IMR-90 (cell line): ENCODE results near the gene GRM8. TPM values are rescaled to one million over a fixed set of nuclear protein-coding genes. Genes with fewer than 3 reads are reported as not detected.

Source experiments
- ATAC-seq: fragments of 200-7000 bp; cut with Tn5 transposase; 2 replicates; pipeline ENCODE4 v1.9.1; 2020; ENCODE audit warnings: low read depth, mild to moderate bottlenecking, moderate library complexity
- BruUV-seq: library from RNA; stranded (reverse); fragments of 400-500 nt; replicated peaks from 2 replicates; lab custom pipeline; 2021; lab: Mats Ljungman, UMichigan
- CTCF ChIA-PET: fragments of 300-600 bp; formaldehyde crosslinking; extraction: SDS; loops from one replicate; lab custom pipeline; 2021; ENCODE audit warnings: antibody characterized with exemption; lab: Yijun Ruan, JAX
- POLR2A ChIA-PET: fragments of 300-600 bp; sonication (Branson Sonifier 250); formaldehyde crosslinking; loops from one replicate; lab custom pipeline; 2022; ENCODE audit warnings: antibody characterized with exemption; ENCODE audit not compliant: unreplicated experiment; lab: Charles Lee
- DNase-seq: peaks from one replicate; pipeline ENCODE4 v3.0.0; 2013
- H2AFZ ChIP-seq: replicated peaks from 2 replicates; pipeline ENCODE3; 2013; ENCODE audit warnings: low read length, mild to moderate bottlenecking; ENCODE audit not compliant: poor library complexity
- H2AK5ac ChIP-seq: 2 replicates; pipeline ENCODE4 v1.6.1; 2013; ENCODE audit warnings: low read depth, low read length, inconsistent platforms
- H2AK9ac ChIP-seq: replicated peaks from 2 replicates; pipeline ENCODE3; 2013; ENCODE audit warnings: mild to moderate bottlenecking, low read depth, low read length, moderate library complexity; ENCODE audit not compliant: poor library complexity
- H2BK120ac ChIP-seq: 2 replicates; pipeline ENCODE4 v1.6.1; 2013; ENCODE audit warnings: low read depth, low read length, inconsistent platforms
- H2BK15ac ChIP-seq: 3 replicates; pipeline ENCODE4 v1.6.1; 2013; ENCODE audit warnings: low read depth, low read length, inconsistent platforms
- H2BK20ac ChIP-seq: 2 replicates; pipeline ENCODE4 v1.6.1; 2013; ENCODE audit warnings: low read depth, mild to moderate bottlenecking, inconsistent platforms, low read length, moderate library complexity
- H2BK5ac ChIP-seq: 2 replicates; pipeline ENCODE4 v1.6.1; 2013; ENCODE audit warnings: mild to moderate bottlenecking, low read depth, low read length, inconsistent platforms; ENCODE audit not compliant: poor library complexity, severe bottlenecking
- H3K14ac ChIP-seq: replicated peaks from 2 replicates; pipeline ENCODE4 v1.6.1; 2013; ENCODE audit warnings: low read depth, low read length, inconsistent platforms
- H3K18ac ChIP-seq: 2 replicates; pipeline ENCODE4 v1.6.1; 2013; ENCODE audit warnings: low read depth, low read length, control low read depth
- H3K23ac ChIP-seq: 2 replicates; pipeline ENCODE4 v1.6.1; 2013; ENCODE audit warnings: low read depth, low read length, inconsistent platforms
- H3K27ac ChIP-seq: 2 replicates; pipeline ENCODE4 v1.5.1; 2013; ENCODE audit warnings: mild to moderate bottlenecking, control low read depth, low read length; ENCODE audit not compliant: insufficient read depth
- H3K27me3 ChIP-seq: 2 replicates; pipeline ENCODE4 v1.6.1; 2013; ENCODE audit warnings: low read length; ENCODE audit not compliant: control insufficient read depth, insufficient read depth
- H3K36me3 ChIP-seq: 2 replicates; pipeline ENCODE4 v1.6.1; 2013; ENCODE audit warnings: low read length, mixed read lengths; ENCODE audit not compliant: control insufficient read depth, insufficient read depth
- H3K4ac ChIP-seq: 2 replicates; pipeline ENCODE4 v1.6.1; 2013; ENCODE audit warnings: low read depth, low read length, inconsistent platforms
- H3K4me1 ChIP-seq: 2 replicates; pipeline ENCODE4 v1.6.1; 2013; ENCODE audit warnings: low read length, mixed read lengths; ENCODE audit not compliant: control insufficient read depth, insufficient read depth
- H3K4me2 ChIP-seq: 2 replicates; pipeline ENCODE4 v1.6.1; 2013; ENCODE audit warnings: low read depth, mild to moderate bottlenecking, control low read depth, low read length, moderate library complexity
- H3K4me3 ChIP-seq: 2 replicates; pipeline ENCODE4 v1.5.1; 2013; ENCODE audit warnings: low read depth, mild to moderate bottlenecking, control low read depth, low read length, moderate library complexity; ENCODE audit not compliant: insufficient read depth
- H3K56ac ChIP-seq: 2 replicates; pipeline ENCODE4 v1.6.1; 2013; ENCODE audit warnings: low read length, inconsistent platforms; ENCODE audit not compliant: insufficient read depth; ENCODE audit errors: extremely low read depth
- H3K79me1 ChIP-seq, 2 experiments: 2 replicates each; pipeline ENCODE4 v1.6.1; 2013; ENCODE audit warnings: low read length in 2 of 2, inconsistent platforms in 1 of 2, low read depth in 1 of 2
- H3K9ac ChIP-seq: 2 replicates; pipeline ENCODE4 v1.6.1; 2013; ENCODE audit warnings: low read depth, low read length, control low read depth
- H3K9me1 ChIP-seq: 2 replicates; pipeline ENCODE4 v1.6.1; 2013; ENCODE audit warnings: low read length, inconsistent platforms; ENCODE audit not compliant: insufficient read depth
- H3K9me3 ChIP-seq: 2 replicates; pipeline ENCODE4 v1.6.1; 2013; ENCODE audit warnings: low read length; ENCODE audit not compliant: control insufficient read depth, insufficient read depth
- H4K20me1 ChIP-seq: 2 replicates; pipeline ENCODE4 v1.6.1; 2013; ENCODE audit warnings: low read length, inconsistent platforms; ENCODE audit not compliant: insufficient read depth
- H4K5ac ChIP-seq: 2 replicates; pipeline ENCODE4 v1.6.1; 2013; ENCODE audit warnings: mild to moderate bottlenecking, low read depth, low read length, control low read depth
- H4K8ac ChIP-seq, 2 experiments: 2 replicates each; pipeline ENCODE4 v1.6.1; 2013; ENCODE audit warnings: low read depth in 2 of 2, low read length in 2 of 2, control low read depth in 1 of 2, inconsistent platforms in 1 of 2
- H4K91ac ChIP-seq: 2 replicates; pipeline ENCODE4 v1.6.1; 2013; ENCODE audit warnings: low read depth, low read length, inconsistent platforms; ENCODE audit not compliant: insufficient read depth
- CEBPB ChIP-seq: IDR thresholded peaks from 2 replicates; pipeline ENCODE4 v1.6.1; 2012; ENCODE audit warnings: low read depth, low read length, improper control_type of control experiment
- CHD1 ChIP-seq: IDR thresholded peaks from 2 replicates; pipeline ENCODE4 v1.6.1; 2012; ENCODE audit warnings: low read depth, low read length, improper control_type of control experiment
- CTCF ChIP-seq: conservative IDR thresholded peaks from 2 replicates; pipeline ENCODE4 v1.5.1; 2012; ENCODE audit warnings: mild to moderate bottlenecking, low read depth, low read length, improper control_type of control experiment
- ELK1 ChIP-seq: fragments of 150-350 bp; IDR thresholded peaks from 2 replicates; pipeline ENCODE4 v1.6.1; 2016; ENCODE audit warnings: low read depth, mild to moderate bottlenecking, low read length, moderate library complexity, borderline replicate concordance
- FOS ChIP-seq: fragments of 150-350 bp; IDR thresholded peaks from 2 replicates; pipeline ENCODE4 v1.6.1; 2016; ENCODE audit warnings: low read depth, low read length
- MAFK ChIP-seq: IDR thresholded peaks from 2 replicates; pipeline ENCODE4 v1.6.1; 2012; ENCODE audit warnings: low read depth, low read length, improper control_type of control experiment
- MAZ ChIP-seq: IDR thresholded peaks from 2 replicates; pipeline ENCODE4 v1.6.1; 2012; ENCODE audit warnings: low read depth, mild to moderate bottlenecking, low read length, improper control_type of control experiment, moderate library complexity, borderline replicate concordance
- MXI1 ChIP-seq: IDR thresholded peaks from 2 replicates; pipeline ENCODE4 v1.6.1; 2012; ENCODE audit warnings: low read depth, mild to moderate bottlenecking, low read length, moderate library complexity, borderline replicate concordance
- NFE2L2 ChIP-seq: fragments of 150-350 bp; IDR thresholded peaks from 2 replicates; pipeline ENCODE4 v1.6.1; 2016; ENCODE audit warnings: low read depth, mild to moderate bottlenecking, low read length
- POLR2A ChIP-seq: IDR thresholded peaks from 2 replicates; pipeline ENCODE4 v1.6.1; 2012; ENCODE audit warnings: mild to moderate bottlenecking, low read depth, low read length
- RAD21 ChIP-seq: IDR thresholded peaks from 2 replicates; pipeline ENCODE4 v1.6.1; 2012; ENCODE audit warnings: low read length, improper control_type of control experiment
- RCOR1 ChIP-seq: IDR thresholded peaks from 2 replicates; pipeline ENCODE4 v1.6.1; 2012; ENCODE audit warnings: mild to moderate bottlenecking, low read length, improper control_type of control experiment; ENCODE audit not compliant: insufficient replicate concordance
- RFX5 ChIP-seq: IDR thresholded peaks from 2 replicates; pipeline ENCODE4 v1.8.0; 2012; ENCODE audit warnings: low read depth, mild to moderate bottlenecking, low read length, moderate library complexity
- USF2 ChIP-seq: fragments of 150-350 bp; IDR thresholded peaks from 2 replicates; pipeline ENCODE4 v1.6.1; 2017; ENCODE audit warnings: mild to moderate bottlenecking, antibody characterized with exemption, low read length, low read depth
- WGBS, 2 experiments: methylation state at CpG; one replicate each; pipeline versions ENCODE4 v1.1.5 to v1.1.7; 2013; ENCODE audit warnings: missing lambda C conversion rate in 2 of 2; ENCODE audit not compliant: insufficient read length in 1 of 2; ENCODE audit errors: extremely low coverage in 2 of 2; 5-methylcytosine and 5-hydroxymethylcytosine counted together
- dilution Hi-C: fragments of 300-500 bp; cut with HindIII; formaldehyde crosslinking; loops from one replicate; pipeline ENCODE4 v1.14.3; 2018; ENCODE audit warnings: low sequenced_read_pairs; ENCODE audit not compliant: unreplicated experiment
- in situ Hi-C: fragments of 300-500 bp; cut with MboI; formaldehyde crosslinking; loops from 3 replicates; pipeline ENCODE4 v1.14.3; 2019; ENCODE audit warnings: low sequenced_read_pairs, inconsistent platforms, mixed read lengths
- intact Hi-C: fragments of 100-400 bp; cut with micrococcal nuclease; formaldehyde crosslinking; loops from 2 replicates; pipeline ENCODE4 v1.10.0; 2022
- polyA plus RNA-seq, 3 experiments: library from polyadenylated mRNA; depleted of rRNA; stranded (reverse); fragments of >200 nt; gene quantifications; 2 replicates each; pipeline ENCODE4 v1.2.3, GENCODE V29; 2012; ENCODE audit warnings: low replicate concordance in 1 of 3
- total RNA-seq: library from RNA; depleted of rRNA; stranded (reverse); fragments of >200 nt; gene quantifications from 2 replicates; pipeline ENCODE4 v1.2.3, GENCODE V29; 2012

Gene GRM8
- total and polyA plus RNA-seq, 2 of the 4 experiments (the other 2 are of a cell fraction): not detected

- Histone ChIP-seq H3K36me3 (no peaks in the 10 kb centered on the region), H4K8ac (no peak overlapping the region), H2BK20ac (no peak overlapping the region), H2AK5ac (no peak overlapping the region), H3K4ac (no peak overlapping the region), H3K9me1 (no peaks in the 10 kb centered on the region), H4K5ac (no peak overlapping the region), H4K20me1 (no peaks in the 10 kb centered on the region), H2BK15ac (no peak overlapping the region), H3K27me3 (no peaks in the 10 kb centered on the region), H3K4me2 (no peak overlapping the region), H3K4me3 (no peak overlapping the region), H3K23ac (no peak overlapping the region), H3K9me3 (no peaks in the 10 kb centered on the region), H4K91ac (no peak overlapping the region), H3K79me1 (no peaks in the 10 kb centered on the region), H3K4me1 (no peaks in the 10 kb centered on the region), H3K18ac (no peak overlapping the region), H3K14ac (no peak overlapping the region), H2BK120ac (no peak overlapping the region), H2AFZ (no peak overlapping the region), H3K9ac (no peak overlapping the region), H3K27ac (no peak overlapping the region), H2BK5ac (no peak overlapping the region), H2AK9ac (no peak overlapping the region), H3K56ac (no peak overlapping the region)
- intact Hi-C loops (no loop called here), in situ Hi-C loops (no loop called here), dilution Hi-C loops (no loop called here)
- 80% methylated on average over 1 of the region's 3 CpGs; no CpG with 5 or more reads in 1 of the 2 experiments for WGBS, 2 experiments
- ATAC-seq (no peak), DNase-seq (no peak)
- ChIA-PET CTCF (no interaction called here), POLR2A (no interaction called here)
- TF ChIP-seq FOS: no peak
- TF ChIP-seq POLR2A: no peak
- no peak for TF ChIP-seq CEBPB
- TF ChIP-seq MAFK: no peak
- TF ChIP-seq RCOR1: no peak
- no peak for TF ChIP-seq MXI1
- TF ChIP-seq NFE2L2: no peak
- TF ChIP-seq MAZ: no peak
- no peak for TF ChIP-seq CHD1
- no peak for TF ChIP-seq RAD21
- no peak for TF ChIP-seq CTCF
- TF ChIP-seq USF2: no peak
- no peak for TF ChIP-seq RFX5
- TF ChIP-seq ELK1: no peak
- BruUV-seq: no TSS peak
Observed at GRCh38 chr7:126792521-126792920, 460.2 kb downstream of the GRM8 start.
